ENCODE data around the gene MAP2K5. TPM values are rescaled to one million over a fixed set of nuclear protein-coding genes. Genes with fewer than 3 reads are reported as not detected.

Gene MAP2K5
- total and polyA plus RNA-seq, 2 experiments from 2014 or later, result 12.4 to 13.7 TPM

DNA sequence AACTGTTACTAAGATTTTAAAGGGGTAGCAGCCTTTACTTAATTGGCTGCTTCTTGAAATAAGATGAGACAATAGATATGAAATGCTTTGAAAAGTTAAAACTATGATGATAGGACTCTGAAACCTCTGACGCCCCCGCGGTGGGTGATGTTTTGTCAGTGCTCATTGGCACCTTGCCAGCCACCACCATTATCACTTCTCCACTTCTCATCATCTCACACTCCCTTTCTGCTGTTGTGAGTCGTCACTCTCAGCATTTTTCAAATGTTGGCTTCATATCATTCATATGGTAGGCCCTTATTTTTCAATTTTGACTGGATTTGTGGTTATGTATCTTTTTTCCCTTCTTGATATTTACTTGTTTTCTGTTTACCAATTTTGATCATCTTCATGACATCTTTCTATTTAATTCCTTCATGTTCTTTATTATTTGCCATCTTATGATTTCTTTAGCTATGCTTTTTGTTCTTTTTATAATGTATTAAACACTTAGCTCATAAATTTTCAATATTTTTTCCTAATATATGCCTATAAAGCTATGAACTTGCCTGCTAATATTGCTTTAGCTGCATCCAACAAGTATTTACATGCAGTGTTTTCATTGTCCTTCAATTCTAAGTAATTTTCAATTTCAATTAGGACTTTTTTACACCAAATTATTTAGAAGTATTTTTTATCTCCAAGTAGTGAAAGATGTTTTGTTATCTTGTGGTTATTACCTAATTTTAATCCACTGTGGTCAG is 252.5 kb downstream of the MAP2K5 start:
- no peak for DNase-seq (ENCODE audit: low spot score)
- no peak for TF ChIP-seq EZH2 (IDR thresholded peaks at IDR 0.05; ENCODE audit: borderline replicate concordance)
- no peak for TF ChIP-seq CTCF (IDR thresholded peaks at IDR 0.05; ENCODE audit: poor library complexity)
- TF ChIP-seq EZH2phosphoT487 (IDR thresholded peaks at IDR 0.05; ENCODE audit: low read depth, severe bottlenecking, unreplicated experiment), result no peak
- no peak overlapping the region for H3K4me2 ChIP-seq
- no peaks in the 10 kb centered on the region for H3K4me1 ChIP-seq (ENCODE audit: insufficient read depth)
- no peaks in the 10 kb centered on the region for H4K20me1 ChIP-seq (ENCODE audit: insufficient read depth, poor library complexity, severe bottlenecking)
- H2AFZ ChIP-seq, result no peak overlapping the region
- no peaks in the 10 kb centered on the region for H3K9me2 ChIP-seq (replicated peaks; ENCODE audit: insufficient read depth)
- H3K36me3 ChIP-seq (replicated peaks; ENCODE audit: insufficient read depth, low read depth), result no peaks in the 10 kb centered on the region
- H3K27me3 ChIP-seq, result no peaks in the 10 kb centered on the region
- no peak overlapping the region for H3K27ac ChIP-seq
- no peak overlapping the region for H3K4me3 ChIP-seq
- H3K9me3 ChIP-seq (ENCODE audit: low read depth), result no peaks in the 10 kb centered on the region
- H3K79me2 ChIP-seq, result no peaks in the 10 kb centered on the region
- 93% methylated on average over 4 of the region's 4 CpGs for WGBS (ENCODE audit: low lambda C conversion rate, missing lambda C conversion rate)

DNA sequence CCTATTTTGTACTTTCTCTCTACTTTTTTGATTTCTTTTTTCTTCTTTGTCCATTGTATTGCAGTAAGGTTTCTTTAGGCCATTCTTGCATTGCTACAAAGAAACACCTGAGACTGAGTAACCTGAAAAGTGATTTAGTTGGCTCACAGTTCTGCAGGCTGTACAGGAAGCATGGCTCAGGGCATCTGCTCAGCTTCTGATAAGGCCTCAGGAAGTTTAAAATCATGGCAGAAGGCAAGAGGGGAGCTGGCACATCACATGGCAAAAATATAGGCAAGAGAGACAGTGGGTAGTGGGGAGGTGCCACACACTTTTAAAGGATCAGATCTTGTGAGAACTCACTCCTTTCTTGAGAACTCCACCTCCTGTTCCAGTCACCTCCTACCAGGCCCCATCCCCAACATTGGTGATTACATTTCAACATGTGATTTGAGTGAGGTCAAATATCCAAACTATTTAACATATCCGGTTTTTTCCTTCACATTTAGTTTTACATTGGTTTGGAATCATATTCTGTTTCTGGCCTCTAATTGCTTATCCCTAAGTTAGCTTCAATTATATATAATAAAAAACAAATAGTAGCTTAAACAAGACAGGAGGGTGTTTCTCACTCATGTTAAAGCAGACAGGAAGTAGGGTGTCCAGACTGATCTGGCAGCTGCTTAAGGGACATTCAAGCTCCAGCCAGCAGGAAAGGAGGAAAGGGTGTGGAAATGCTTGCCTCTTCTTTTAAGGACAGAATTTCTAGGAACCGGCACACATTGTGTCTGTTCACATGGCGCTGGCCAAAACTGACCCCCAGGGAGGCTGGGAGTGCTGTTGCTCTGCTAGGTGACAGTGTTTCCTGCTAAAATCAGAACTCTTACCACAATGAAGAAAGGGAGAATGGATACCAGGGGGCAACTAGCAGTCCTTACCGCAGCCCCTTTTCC is 254.0 kb downstream of the MAP2K5 start:
- Histone ChIP-seq H3K4me1 (ENCODE audit: insufficient read depth) (no peaks in the 10 kb centered on the region), H3K9me2 (replicated peaks; ENCODE audit: insufficient read depth) (no peaks in the 10 kb centered on the region), H3K27ac (no peak overlapping the region), H3K79me2 (no peaks in the 10 kb centered on the region), H3K9me3 (ENCODE audit: low read depth) (no peaks in the 10 kb centered on the region), H4K20me1 (ENCODE audit: insufficient read depth, poor library complexity, severe bottlenecking) (no peaks in the 10 kb centered on the region), H3K4me3 (no peak overlapping the region), H3K4me2 (no peak overlapping the region), H3K36me3 (replicated peaks; ENCODE audit: insufficient read depth, low read depth) (no peaks in the 10 kb centered on the region), H3K27me3 (no peaks in the 10 kb centered on the region), H2AFZ (no peak overlapping the region)
- TF ChIP-seq CTCF (IDR thresholded peaks at IDR 0.05; ENCODE audit: poor library complexity) (no peak), EZH2 (IDR thresholded peaks at IDR 0.05; ENCODE audit: borderline replicate concordance) (no peak), EZH2phosphoT487 (IDR thresholded peaks at IDR 0.05; ENCODE audit: low read depth, severe bottlenecking, unreplicated experiment) (no peak)
- WGBS (ENCODE audit: low lambda C conversion rate, missing lambda C conversion rate), result 87% methylated on average over 4 of the region's 4 CpGs
- DNase-seq (ENCODE audit: low spot score), result no peak

- no peak overlapping the region for H3K4me2 ChIP-seq
- 82% methylated on average over 3 of the region's 6 CpGs for WGBS (ENCODE audit: low lambda C conversion rate, missing lambda C conversion rate)
- H3K36me3 ChIP-seq (replicated peaks; ENCODE audit: insufficient read depth, low read depth), result no peaks in the 10 kb centered on the region
These were observed 257.3 kb downstream of the MAP2K5 start for GRCh38 chr15:67799801-67800205.

More at GRCh38 chr15:67799801-67800205, 257.3 kb downstream of the MAP2K5 start:
- H2AFZ ChIP-seq, result no peak overlapping the region
- H3K79me2 ChIP-seq, result no peaks in the 10 kb centered on the region
- no peak for DNase-seq (ENCODE audit: low spot score)
- H4K20me1 ChIP-seq (ENCODE audit: insufficient read depth, poor library complexity, severe bottlenecking), result no peaks in the 10 kb centered on the region
- no peaks in the 10 kb centered on the region for H3K9me2 ChIP-seq (replicated peaks; ENCODE audit: insufficient read depth)
- H3K9me3 ChIP-seq (ENCODE audit: low read depth), result no peaks in the 10 kb centered on the region
- TF ChIP-seq EZH2phosphoT487 (IDR thresholded peaks at IDR 0.05; ENCODE audit: low read depth, severe bottlenecking, unreplicated experiment), result no peak
- TF ChIP-seq EZH2 (IDR thresholded peaks at IDR 0.05; ENCODE audit: borderline replicate concordance), result no peak
- no peak for TF ChIP-seq CTCF (IDR thresholded peaks at IDR 0.05; ENCODE audit: poor library complexity)
- H3K27ac ChIP-seq, result no peak overlapping the region
- no peaks in the 10 kb centered on the region for H3K4me1 ChIP-seq (ENCODE audit: insufficient read depth)
- no peaks in the 10 kb centered on the region for H3K27me3 ChIP-seq
- no peak overlapping the region for H3K4me3 ChIP-seq
